Karpas-422 (cell line): ENCODE results near the gene ATP13A5. TPM values are rescaled to one million over a fixed set of nuclear protein-coding genes. Genes with fewer than 3 reads are reported as not detected.

ENCODE experiments used
- DNase-seq: peaks from one replicate; pipeline ENCODE4 v3.0.0-alpha.2; 2015
- H2AFZ ChIP-seq: fragments of 200-600 bp; sonication (generic); 2 replicates; pipeline ENCODE4 v1.6.1; 2014; ENCODE audit warnings: antibody characterized with exemption, low read length, mixed read lengths
- H3K27ac ChIP-seq: fragments of 200-600 bp; sonication (generic); 2 replicates; pipeline ENCODE4 v1.5.1; 2014; ENCODE audit warnings: mild to moderate bottlenecking, low read length, moderate library complexity
- H3K27me3 ChIP-seq: fragments of 200-600 bp; sonication (generic); 2 replicates; pipeline ENCODE4 v1.6.1; 2014; ENCODE audit warnings: low read length, mixed read lengths
- H3K36me3 ChIP-seq: fragments of 200-600 bp; sonication (generic); 2 replicates; pipeline ENCODE4 v1.6.1; 2014; ENCODE audit warnings: low read length, mixed read lengths; ENCODE audit not compliant: insufficient read depth
- H3K4me1 ChIP-seq: fragments of 200-600 bp; sonication (generic); 2 replicates; pipeline ENCODE4 v1.6.1; 2014; ENCODE audit warnings: mild to moderate bottlenecking, low read length, mixed read lengths
- H3K4me2 ChIP-seq: fragments of 200-600 bp; sonication (generic); 2 replicates; pipeline ENCODE4 v1.6.1; 2014; ENCODE audit warnings: low read length, low read depth, mild to moderate bottlenecking; ENCODE audit not compliant: poor library complexity, severe bottlenecking
- H3K4me3 ChIP-seq: fragments of 200-600 bp; sonication (generic); 2 replicates; pipeline ENCODE4 v1.5.1; 2014; ENCODE audit warnings: mild to moderate bottlenecking, antibody characterized with exemption, low read length, mixed read lengths
- H3K79me2 ChIP-seq: fragments of 200-600 bp; sonication (generic); 2 replicates; pipeline ENCODE4 v1.6.1; 2014; ENCODE audit warnings: mild to moderate bottlenecking, low read length, mixed read lengths
- H3K9ac ChIP-seq: fragments of 200-600 bp; sonication (generic); 2 replicates; pipeline ENCODE4 v1.6.0; 2014; ENCODE audit warnings: low read length
- H3K9me2 ChIP-seq: fragments of 200-600 bp; sonication (generic), shearing (Covaris generic); replicated peaks from 2 replicates; pipeline ENCODE4 v1.6.0; 2014; ENCODE audit warnings: mild to moderate bottlenecking, low read length, moderate library complexity; ENCODE audit not compliant: insufficient read depth
- H3K9me3 ChIP-seq: fragments of 300-700, 200-600 bp; sonication (generic); 2 replicates; pipeline ENCODE4 v1.6.1; 2014; ENCODE audit warnings: low read length, mixed read lengths
- H4K20me1 ChIP-seq: fragments of 200-600 bp; sonication (generic); 2 replicates; pipeline ENCODE4 v1.6.1; 2014; ENCODE audit warnings: mild to moderate bottlenecking, antibody characterized with exemption, low read length, low read depth; ENCODE audit not compliant: insufficient read depth
- total RNA-seq: library from RNA; depleted of rRNA; stranded (reverse); fragments of >200 nt; shearing (Covaris generic); gene quantifications from 2 replicates; pipeline ENCODE4 v1.2.3, GENCODE V29; 2014; ENCODE audit warnings: low replicate concordance

The ATP13A5 gene
- total RNA-seq, 1 experiment from 2014 or later, result not detected

- H3K4me1 ChIP-seq, result no peaks in the 10 kb centered on the region
- no peaks in the 10 kb centered on the region for H3K36me3 ChIP-seq
- no peak overlapping the region for H2AFZ ChIP-seq
- no peak overlapping the region for H3K27ac ChIP-seq
- no peak overlapping the region for H3K9ac ChIP-seq
- H3K4me3 ChIP-seq, result no peak overlapping the region
- no peaks in the 10 kb centered on the region for H3K27me3 ChIP-seq
- H3K4me2 ChIP-seq, result no peak overlapping the region
- no peaks in the 10 kb centered on the region for H4K20me1 ChIP-seq
- DNase-seq, result no peak
- H3K79me2 ChIP-seq, result no peaks in the 10 kb centered on the region
- H3K9me3 ChIP-seq, result no peaks in the 10 kb centered on the region
- no peaks in the 10 kb centered on the region for H3K9me2 ChIP-seq
Observed at GRCh38 chr3:193354423-193354822, 24.1 kb downstream of the ATP13A5 start.

- H2AFZ ChIP-seq, result no peak overlapping the region
- no peak overlapping the region for H3K27ac ChIP-seq
- H3K9ac ChIP-seq, result no peak overlapping the region
- H3K4me1 ChIP-seq, result peaks cover 9% of the 10 kb centered on the region
- no peaks in the 10 kb centered on the region for H3K27me3 ChIP-seq
- no peak for DNase-seq
- H3K9me3 ChIP-seq, result no peaks in the 10 kb centered on the region
- no peak overlapping the region for H3K4me3 ChIP-seq
- H4K20me1 ChIP-seq, result no peaks in the 10 kb centered on the region
- H3K36me3 ChIP-seq, result no peaks in the 10 kb centered on the region
- no peaks in the 10 kb centered on the region for H3K79me2 ChIP-seq
- no peaks in the 10 kb centered on the region for H3K9me2 ChIP-seq
- no peak overlapping the region for H3K4me2 ChIP-seq
Observed at GRCh38 chr3:193350744-193351143, 27.8 kb downstream of the ATP13A5 start.

GRCh38 chr3:193348686-193349085 is 29.9 kb downstream of the ATP13A5 start:
- Histone ChIP-seq H3K27me3 (no peaks in the 10 kb centered on the region), H2AFZ (no peak overlapping the region), H3K79me2 (no peaks in the 10 kb centered on the region), H4K20me1 (no peaks in the 10 kb centered on the region), H3K4me3 (no peak overlapping the region), H3K9me2 (no peaks in the 10 kb centered on the region), H3K9ac (no peak overlapping the region), H3K4me1 (peaks cover 9% of the 10 kb centered on the region), H3K9me3 (no peaks in the 10 kb centered on the region), H3K36me3 (no peaks in the 10 kb centered on the region), H3K27ac (no peak overlapping the region), H3K4me2 (no peak overlapping the region)
- no peak for DNase-seq

GRCh38 chr3:193347521-193348501 is 30.7 kb downstream of the ATP13A5 start:
- no peak overlapping the region; the same call in 1 of the 2 replicates for H2AFZ ChIP-seq
- peaks cover 9% of the 10 kb centered on the region for H3K4me1 ChIP-seq
- H3K4me2 ChIP-seq, result peak overlapping the region; percentile 4
- DNase-seq, result peak; percentile 46
- H4K20me1 ChIP-seq, result no peaks in the 10 kb centered on the region
- H3K27me3 ChIP-seq, result no peaks in the 10 kb centered on the region
- H3K9ac ChIP-seq, result no peak overlapping the region
- no peaks in the 10 kb centered on the region for H3K9me2 ChIP-seq
- H3K36me3 ChIP-seq, result no peaks in the 10 kb centered on the region
- no peaks in the 10 kb centered on the region for H3K9me3 ChIP-seq
- H3K79me2 ChIP-seq, result no peaks in the 10 kb centered on the region
- H3K27ac ChIP-seq, result no peak overlapping the region
- no peak overlapping the region for H3K4me3 ChIP-seq

GRCh38 chr3:193346259-193346658 is 32.3 kb downstream of the ATP13A5 start:
- Histone ChIP-seq H2AFZ (no peak overlapping the region), H3K9me3 (no peaks in the 10 kb centered on the region), H3K4me2 (no peak overlapping the region), H3K4me1 (peaks cover 9% of the 10 kb centered on the region), H3K27me3 (no peaks in the 10 kb centered on the region), H3K4me3 (no peak overlapping the region), H3K79me2 (no peaks in the 10 kb centered on the region), H3K27ac (no peak overlapping the region), H4K20me1 (no peaks in the 10 kb centered on the region), H3K9ac (no peak overlapping the region), H3K9me2 (no peaks in the 10 kb centered on the region), H3K36me3 (no peaks in the 10 kb centered on the region)
- no peak for DNase-seq

- no peak for DNase-seq
Observed at GRCh38 chr3:193345431-193345830, 33.1 kb downstream of the ATP13A5 start.

GRCh38 chr3:193344486-193344885 is 34.1 kb downstream of the ATP13A5 start:
- Histone ChIP-seq H3K4me2 (no peak overlapping the region), H4K20me1 (no peaks in the 10 kb centered on the region), H2AFZ (no peak overlapping the region), H3K4me3 (no peak overlapping the region), H3K36me3 (no peaks in the 10 kb centered on the region), H3K9me2 (no peaks in the 10 kb centered on the region), H3K27ac (no peak overlapping the region), H3K9me3 (no peaks in the 10 kb centered on the region), H3K79me2 (no peaks in the 10 kb centered on the region), H3K4me1 (peaks cover 9% of the 10 kb centered on the region), H3K9ac (no peak overlapping the region), H3K27me3 (no peaks in the 10 kb centered on the region)
- DNase-seq, result no peak

More at GRCh38 chr3:193345431-193345830, 33.1 kb downstream of the ATP13A5 start:
- H3K36me3 ChIP-seq, result no peaks in the 10 kb centered on the region
- H3K4me1 ChIP-seq, result peaks cover 9% of the 10 kb centered on the region
- no peak overlapping the region for H3K4me3 ChIP-seq
- no peaks in the 10 kb centered on the region for H3K9me2 ChIP-seq
- no peak overlapping the region for H3K4me2 ChIP-seq
- no peaks in the 10 kb centered on the region for H3K79me2 ChIP-seq
- H3K27me3 ChIP-seq, result no peaks in the 10 kb centered on the region
- H3K9me3 ChIP-seq, result no peaks in the 10 kb centered on the region
- H2AFZ ChIP-seq, result no peak overlapping the region
- H3K9ac ChIP-seq, result no peak overlapping the region
- no peaks in the 10 kb centered on the region for H4K20me1 ChIP-seq
- no peak overlapping the region for H3K27ac ChIP-seq

- DNase-seq, result no peak
- H4K20me1 ChIP-seq, result no peaks in the 10 kb centered on the region
Observed at GRCh38 chr3:193343726-193344222, 34.8 kb downstream of the ATP13A5 start.

More at GRCh38 chr3:193343726-193344222, 34.8 kb downstream of the ATP13A5 start:
- no peaks in the 10 kb centered on the region for H3K27me3 ChIP-seq
- H3K79me2 ChIP-seq, result no peaks in the 10 kb centered on the region
- H3K4me3 ChIP-seq, result no peak overlapping the region
- H2AFZ ChIP-seq, result no peak overlapping the region
- no peak overlapping the region for H3K27ac ChIP-seq
- H3K9ac ChIP-seq, result no peak overlapping the region
- no peaks in the 10 kb centered on the region for H3K9me2 ChIP-seq
- no peaks in the 10 kb centered on the region for H3K9me3 ChIP-seq
- H3K4me1 ChIP-seq, result peaks cover 9% of the 10 kb centered on the region
- H3K36me3 ChIP-seq, result no peaks in the 10 kb centered on the region
- no peak overlapping the region for H3K4me2 ChIP-seq
